Pulmonary artery endothelial cell (primary cell): ENCODE data around the gene MORF4L2. TPM values are rescaled to one million over a fixed set of nuclear protein-coding genes. Genes with fewer than 3 reads are reported as not detected.
"Not testable (repeated sequence)": the region's sequence is repeated elsewhere in the genome, so short reads cannot be mapped to it uniquely, and the experiment has no call there.

ENCODE experiments used
- DNase-seq: peaks from one replicate; pipeline ENCODE4 v3.0.0-alpha.2; 2011; ENCODE audit warnings: low read depth, low spot score
- total RNA-seq: library from RNA; depleted of rRNA; stranded (reverse); fragments of >200 nt; gene quantifications from 2 replicates; pipeline ENCODE4 v1.2.3, GENCODE V29; 2014

The MORF4L2 gene
- total RNA-seq, 1 donor from 2014 or later: 583 TPM

DNA sequence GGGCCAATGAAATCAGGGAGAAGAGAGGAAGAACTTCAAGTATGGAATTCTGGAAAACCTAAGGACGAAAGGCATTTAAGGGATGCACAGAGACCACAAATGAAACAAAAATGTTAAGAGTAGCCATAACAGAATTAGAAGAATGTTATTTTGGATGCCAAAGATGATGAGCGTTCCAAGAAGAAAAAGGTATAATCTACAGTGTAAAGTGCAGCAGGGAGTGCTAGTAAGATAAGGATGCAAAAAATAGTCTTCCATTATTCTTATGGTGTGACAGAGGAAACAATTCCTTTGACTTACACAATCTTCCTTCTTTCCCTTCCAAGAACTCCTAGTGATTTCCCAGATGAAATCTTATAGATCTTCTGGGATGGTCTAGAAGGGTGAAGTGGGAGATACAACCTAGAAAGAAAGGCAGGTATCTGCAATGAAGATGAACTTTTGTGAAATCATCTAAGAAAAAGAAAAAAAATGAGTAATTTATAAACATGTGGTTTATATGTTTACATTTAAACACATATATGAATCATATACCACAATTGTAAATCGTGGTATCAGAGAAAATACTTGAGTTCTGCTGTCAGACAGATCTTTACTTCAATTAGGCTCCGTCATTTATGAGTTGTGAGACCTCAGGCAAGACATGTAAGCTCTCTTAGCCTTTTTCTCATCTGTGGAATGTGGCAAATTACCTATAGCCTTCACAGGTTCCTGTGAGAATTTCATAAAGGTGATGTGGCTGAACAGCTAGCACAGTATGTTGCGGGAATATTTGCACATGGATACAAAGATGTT lies 8.1 kb downstream of the MORF4L2 start:
- DNase-seq: no peak

DNA sequence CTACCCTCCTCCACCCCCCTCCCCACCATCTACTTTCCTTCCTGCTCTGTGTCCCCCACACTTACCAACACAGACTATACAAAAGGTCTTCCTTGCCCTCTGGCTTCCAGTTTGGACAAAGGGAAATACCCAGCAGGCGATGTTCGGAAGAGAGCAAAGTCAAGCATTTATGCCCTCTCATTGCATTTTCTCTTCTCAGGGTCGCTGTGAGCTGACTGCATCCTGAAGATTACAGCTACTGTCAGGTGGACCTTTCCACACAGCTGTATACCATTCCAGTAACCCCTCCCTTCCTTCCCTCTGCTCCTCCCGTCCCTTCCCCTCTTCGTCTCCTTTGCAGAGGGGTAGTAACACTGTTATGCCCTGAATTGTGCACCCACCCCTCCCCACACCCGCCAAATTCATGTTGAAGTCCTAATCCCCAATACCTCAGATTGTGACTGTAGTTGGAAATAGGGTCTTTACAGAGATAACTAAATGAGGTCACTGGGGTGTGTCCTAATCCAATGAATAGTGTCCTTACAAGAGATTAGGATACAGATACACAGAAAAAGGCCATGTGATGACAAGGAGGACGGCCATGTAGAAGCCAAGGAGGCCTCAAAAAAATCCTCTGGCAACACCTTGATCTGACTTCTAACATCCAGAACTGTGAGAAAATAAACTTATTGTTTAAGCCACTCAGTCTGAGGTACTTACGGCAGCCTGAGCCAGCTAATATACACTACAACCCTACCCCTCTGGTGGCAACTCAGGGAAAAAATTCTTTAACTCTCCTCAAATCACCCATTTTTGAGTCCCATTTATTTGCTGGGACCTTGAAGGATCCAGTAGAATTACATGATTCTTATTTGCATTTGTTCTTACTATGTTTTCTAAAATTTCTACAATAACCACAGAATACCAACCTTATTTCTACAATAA lies 11.7 kb downstream of the MORF4L2 start:
- no peak for DNase-seq

DNA sequence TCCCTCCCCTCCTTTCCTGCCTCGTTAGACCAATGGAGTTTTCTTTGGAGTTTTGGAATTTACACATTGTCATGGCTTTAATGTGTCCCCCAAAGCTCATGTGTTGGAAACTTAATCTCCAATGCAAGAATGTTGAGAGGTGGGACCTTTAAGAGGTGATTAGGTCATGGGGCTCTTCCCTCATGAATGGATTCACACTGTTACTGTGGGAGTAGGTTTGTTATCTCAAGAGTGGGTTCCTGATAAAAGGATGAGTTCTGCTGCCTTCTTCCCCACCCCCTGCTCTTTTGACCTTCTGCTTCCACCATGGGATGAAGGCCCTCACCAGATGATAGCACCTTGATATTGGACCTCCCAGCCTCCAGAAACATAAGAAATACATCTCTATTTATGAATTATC lies 16.8 kb downstream of the MORF4L2 start:
- no peak for DNase-seq

DNA sequence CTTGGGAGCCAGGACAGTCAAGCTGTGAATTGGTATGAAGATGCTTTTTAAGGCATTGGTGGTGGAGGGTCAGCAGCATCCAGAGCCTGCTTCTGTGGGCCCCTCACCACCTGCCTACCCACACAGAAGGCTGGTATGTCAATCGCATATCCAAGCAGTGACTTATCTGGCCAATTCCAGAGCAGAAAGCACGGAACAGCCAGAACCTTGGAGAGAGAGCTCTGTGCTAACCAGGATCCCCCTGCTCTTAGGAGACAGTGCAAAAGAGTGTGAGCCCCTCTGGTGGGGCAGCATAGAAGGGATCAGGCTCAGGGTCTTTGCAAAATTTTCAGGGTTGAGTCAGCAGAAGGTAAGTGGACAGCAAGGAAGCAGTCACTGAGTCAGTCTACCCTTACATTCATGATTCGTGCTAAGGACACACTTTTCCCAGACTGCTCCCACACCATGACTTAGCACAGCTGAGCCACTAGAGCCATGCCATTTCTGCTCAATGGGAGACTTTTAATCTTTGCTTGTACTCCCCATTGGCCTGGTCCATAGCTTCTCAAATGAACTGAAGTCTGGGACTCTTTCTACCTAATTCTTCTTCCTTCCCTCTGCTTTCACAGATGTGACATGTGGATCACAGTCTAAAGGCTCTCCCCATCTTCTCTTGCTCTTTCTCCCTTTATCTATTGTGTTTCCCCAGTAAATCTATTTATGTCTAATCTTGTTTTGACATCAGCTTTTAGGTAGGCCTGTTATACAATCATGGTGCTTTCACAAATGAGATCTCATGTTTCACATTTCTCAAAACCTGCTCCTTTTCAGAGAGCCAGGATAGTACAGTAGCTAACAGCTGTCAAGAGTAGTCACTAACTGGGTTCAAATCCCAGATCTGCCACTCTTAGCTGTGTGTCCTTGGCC lies 20.0 kb downstream of the MORF4L2 start:
- no peak for DNase-seq

DNA sequence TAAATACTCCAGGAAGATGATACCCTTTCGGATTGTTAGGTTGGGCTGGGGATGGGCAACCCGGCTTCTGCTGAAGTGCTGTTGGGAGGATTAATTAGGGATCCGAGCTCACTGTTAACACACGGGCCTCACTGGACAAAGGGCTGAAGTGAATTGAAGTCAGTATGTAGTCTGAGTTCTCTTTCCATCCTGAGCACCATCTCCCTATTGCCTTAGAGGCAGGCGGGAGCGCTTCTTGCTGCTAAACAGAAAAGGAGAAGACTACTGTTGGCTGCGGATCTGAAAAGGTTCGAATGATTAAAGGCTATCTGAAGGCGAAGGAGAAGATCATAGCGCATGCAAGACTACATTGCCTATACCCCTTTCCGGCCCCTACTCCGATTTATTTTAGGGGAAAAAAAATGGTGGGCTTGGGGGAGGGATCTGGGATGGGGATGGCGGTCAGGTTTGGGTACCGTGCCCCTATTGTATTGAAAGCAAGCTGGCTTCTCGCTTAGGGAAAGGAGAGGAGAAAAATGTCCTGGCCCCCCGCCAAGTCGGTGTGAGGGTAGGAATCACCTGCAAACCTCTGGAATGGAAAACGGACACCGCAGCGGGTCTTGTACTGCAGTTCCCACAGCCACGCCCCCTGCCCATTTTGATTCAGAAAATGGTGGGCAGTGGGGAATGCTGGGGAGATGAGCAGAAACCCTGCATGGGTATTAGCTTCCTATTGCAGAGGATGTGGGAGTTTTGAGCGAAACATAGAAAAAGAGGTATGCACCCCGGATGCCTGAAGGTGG lies 22.3 kb downstream of the MORF4L2 start:
- DNase-seq: no peak

DNA sequence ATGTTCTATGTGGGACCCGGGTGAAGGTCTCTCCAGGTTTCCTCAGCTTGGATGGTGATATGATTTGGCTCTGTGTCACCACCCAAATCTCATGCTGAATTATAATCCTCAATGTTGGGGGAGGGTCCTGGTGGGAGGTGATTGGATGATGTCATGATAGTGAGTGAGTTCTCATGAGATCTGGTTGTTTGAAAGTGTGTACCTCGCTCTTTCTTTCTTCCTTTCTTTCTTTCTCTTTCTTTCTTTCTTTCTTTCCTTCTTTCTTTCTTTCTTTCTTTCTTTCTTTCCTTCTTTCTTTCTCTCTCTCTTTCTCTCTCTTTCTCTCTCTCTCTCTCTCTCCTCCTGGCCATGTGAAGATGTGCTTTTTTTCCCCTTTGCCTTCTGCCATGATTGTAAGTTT lies 27.0 kb downstream of the MORF4L2 start:
- DNase-seq: not testable (repeated sequence)

DNA sequence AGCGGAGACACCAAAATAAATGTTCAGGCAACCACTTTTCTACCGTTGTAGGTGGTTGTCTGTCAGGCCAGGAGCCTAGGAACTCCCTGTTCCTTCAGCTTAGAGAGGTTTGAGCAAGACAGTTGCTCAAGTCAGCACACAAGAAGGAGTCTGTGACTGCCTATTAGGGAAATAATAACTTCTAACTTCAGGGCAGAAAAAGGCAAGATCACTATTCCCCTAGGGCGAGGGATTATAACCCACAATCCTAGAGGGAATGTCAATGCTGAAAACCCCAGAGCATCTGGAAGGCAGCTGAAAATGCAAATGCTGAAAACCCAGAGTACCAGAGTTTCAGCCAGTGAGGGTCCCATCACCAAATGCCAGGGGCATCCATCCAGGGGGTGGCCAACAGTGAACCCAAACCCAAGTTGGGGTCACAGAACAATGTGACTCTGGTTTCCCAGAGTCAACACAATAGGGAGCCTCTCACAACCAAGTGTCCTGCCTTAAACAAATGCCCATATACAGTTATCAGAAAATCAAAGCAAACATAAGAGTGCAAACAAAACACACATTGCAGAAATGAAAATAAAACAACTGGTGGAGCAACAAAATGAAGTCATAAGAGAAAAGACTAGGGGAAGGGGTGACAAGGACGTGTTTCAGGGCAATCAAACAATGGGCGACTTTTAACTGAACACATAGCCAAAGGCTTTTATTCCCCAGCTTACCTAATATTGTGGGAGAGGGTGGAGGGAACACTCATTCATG lies 27.6 kb downstream of the MORF4L2 start:
- no peak for DNase-seq

DNA sequence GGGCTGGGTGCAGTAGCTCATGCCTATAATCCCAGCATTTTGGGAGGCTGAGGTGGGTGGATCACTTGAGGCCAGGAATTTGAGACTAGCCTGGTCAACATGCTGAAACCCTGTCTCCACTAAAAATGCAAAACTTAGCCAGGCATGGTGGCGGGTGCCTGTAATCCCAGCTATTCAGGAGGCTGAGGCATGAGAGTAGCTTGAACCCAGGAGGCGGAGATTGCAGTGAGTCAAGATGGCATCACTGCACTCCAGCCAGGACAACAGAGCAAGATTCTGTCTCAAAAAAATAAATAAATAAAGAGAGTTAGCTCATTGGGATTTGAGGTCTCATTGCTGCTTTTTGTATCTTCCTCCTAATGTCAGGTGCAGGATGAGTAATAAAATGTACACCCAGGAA lies 29.4 kb downstream of the MORF4L2 start:
- DNase-seq: not testable (repeated sequence)

DNA sequence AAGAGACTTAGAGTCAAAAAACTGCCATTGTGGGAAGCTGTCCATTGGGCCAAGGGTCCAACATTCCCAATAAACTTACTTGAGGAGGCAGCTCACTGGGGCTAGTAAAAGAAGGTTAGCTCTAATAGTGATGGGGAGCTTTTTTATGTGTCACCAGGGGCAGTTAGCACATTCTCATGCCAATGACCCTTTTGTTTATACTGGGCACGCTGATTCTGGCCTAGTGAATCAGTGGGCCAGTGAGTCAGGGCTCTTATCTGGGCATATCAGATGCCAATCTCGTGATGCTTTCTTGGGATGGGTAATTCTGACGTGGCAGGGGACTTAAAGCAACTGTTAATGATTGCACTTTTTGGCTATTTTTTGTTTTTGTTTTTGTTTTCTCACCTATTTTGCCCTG lies 29.9 kb downstream of the MORF4L2 start:
- peak; percentile 19 for DNase-seq

DNA sequence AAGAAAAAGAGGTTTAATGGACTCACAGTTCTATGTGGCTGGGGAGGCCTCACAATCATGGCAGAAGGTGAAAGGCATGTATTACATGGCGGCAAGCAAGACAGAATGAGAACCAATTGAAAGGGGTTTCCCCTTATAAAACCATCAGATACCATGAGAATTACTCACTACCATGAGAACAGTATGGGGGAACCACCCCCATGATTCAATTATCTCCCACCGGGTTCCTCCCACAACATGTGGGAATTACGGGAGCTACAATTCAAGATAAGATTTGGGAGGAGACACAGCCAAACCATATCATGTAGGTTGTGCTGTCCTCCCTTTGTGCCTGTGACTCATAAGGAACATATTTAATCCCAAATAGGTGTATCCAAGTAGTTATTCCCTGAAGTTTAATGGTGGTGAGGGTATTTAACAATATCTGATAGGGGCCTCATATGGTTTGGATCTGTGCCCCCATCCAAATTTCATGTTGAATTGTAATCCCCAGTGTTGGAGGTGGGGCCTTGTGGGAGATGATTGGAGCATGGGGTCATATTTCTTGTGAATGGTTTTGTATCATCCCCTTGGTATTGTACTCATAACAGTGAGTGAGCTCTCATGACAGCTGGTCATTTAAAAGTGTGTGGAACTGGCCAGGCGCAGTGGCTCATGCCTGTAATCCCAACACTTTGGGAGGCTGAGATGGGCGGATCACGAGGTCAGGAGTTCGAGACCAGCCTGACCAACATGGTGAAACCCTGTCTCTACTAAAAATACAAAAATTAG lies 31.1 kb downstream of the MORF4L2 start:
- DNase-seq: not testable (repeated sequence)

DNA sequence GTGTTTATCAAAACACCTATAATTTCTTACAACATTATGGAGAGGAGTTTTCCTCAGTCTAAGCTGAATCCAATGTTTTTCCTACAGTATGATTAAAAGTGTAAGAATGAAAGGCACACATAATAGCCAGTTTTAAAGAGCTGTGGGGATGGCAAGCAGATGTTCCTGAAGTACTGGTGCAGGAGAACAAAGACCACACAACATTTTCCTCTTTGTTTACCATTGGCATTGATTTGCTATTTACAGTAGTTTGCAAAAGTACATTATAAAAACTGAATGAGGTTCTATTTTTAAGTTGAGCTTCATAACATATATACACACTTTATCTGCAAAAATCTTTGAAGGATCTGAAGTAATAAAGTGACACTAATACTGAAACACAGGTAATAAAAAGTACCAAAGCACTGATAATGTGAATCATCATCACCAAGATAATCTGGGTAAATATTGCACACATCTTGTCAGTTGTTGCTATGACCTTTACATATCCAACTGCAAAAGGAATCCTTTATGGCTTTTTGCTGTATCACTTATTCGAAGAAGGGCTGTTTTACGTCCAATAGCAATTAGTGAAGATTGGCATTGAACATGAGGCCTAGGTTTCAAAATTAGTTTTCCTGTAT lies 35.2 kb downstream of the MORF4L2 start:
- no peak for DNase-seq

DNA sequence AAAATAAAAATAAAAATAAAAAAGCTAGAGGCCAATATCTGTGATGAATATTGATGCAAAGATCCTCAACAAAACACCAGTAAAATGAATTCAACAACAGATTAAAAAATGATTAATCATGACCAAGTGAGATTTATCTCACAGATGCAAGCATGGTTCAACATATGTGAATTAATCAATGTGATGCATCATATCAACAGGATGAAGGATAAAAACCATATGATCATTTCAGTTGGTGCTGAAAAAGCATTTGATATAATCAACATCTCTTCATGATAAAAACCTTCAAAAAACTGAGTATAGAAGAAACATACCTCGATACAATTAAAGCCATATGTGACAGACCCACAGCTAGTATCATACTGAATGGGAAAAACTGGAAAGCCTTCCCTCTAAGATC lies 38.9 kb downstream of the MORF4L2 start:
- DNase-seq: no peak

DNA sequence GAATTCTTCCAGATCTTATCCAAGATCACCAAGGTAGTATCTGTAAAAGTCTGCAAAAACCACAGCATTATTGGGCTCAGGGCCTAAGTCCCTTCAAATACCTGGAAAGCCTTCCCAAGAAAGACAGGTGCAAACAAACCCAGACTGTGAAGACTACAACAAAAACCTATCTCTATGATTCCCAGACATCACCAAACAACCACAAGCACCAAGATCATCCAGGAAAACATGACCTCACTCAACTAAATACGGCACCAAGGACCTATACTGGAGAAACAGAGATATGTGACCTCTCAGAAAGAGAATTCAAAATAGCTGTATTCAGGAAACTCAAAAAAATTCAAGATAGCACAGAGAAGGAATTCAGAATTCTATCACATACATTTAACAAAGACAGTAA lies 42.4 kb downstream of the MORF4L2 start:
- no peak for DNase-seq

DNA sequence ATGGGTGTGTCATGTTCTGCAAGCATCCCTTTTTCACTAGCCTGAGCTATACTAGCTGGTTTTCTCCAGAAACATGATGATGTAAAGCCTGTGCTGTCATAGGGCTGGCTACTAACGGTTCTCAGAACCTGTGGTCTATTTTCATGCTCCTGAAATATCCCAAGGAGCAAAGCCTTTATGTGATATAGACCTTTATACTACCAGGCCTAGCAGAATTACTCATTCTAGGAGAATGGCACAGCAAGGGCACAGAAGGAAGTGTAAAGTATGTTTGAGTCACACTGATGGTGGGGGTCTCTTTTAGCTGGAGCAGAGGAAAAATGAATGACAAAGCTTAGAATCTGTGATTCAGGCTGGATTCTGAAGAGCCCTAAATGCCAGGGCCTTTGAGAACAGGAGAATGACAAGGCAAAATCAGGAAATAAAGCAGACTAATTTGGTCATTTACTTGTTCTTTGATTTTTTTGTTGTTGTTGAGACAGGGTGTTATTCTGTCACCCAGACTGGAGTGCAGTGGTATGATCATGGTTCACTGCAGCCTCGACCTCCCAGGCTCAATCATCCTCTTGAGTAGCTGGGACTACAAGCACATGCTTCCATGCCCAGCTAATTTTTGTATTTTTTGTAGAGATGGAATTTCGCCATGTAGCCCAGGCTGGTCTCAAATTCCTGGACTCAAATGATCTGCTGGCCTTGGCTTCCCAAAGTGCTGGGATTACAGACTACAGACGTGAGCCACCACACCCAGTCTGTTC lies 45.9 kb downstream of the MORF4L2 start:
- DNase-seq: no peak

DNA sequence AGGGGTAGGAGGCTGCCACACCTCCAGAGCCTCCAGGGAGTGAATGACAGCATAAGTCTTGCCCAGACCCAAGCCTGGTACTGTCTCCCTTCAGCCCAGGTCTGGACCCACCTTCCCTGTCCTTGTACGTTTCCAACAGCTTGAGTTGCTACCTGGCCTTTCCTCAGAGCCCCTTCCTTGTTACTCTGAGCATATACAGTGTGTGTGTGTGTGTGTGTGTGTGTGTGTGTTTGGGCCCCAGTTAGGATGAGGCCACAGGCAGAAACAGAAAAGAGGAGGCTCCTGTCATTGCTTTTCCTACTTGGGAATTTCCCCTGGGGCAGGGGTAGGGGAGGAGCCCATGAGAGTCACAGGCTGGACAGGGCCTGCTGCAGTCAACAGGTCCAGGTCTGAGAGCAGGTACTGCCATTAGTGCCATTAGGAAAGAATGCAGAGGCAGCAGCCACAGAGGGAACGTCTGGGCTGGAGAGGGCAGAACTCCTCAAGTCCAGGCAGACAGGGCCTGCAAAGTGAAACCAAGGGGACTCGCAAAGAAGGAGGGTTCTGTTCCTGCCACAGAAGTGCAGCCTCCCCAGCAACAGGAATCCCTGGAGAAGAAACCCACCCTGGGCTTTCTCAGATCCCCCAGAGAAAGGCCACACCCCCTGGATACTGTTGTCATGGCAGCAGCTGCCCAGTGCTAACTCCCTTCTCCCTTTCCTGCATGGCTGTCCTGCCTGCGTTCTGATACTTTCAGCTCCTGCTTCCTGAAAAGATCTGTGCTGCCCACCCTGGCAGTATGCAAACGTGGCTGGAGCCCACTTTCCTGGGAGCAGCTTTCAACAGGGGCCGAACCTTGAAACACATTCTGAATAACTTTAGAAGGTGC lies 47.8 kb downstream of the MORF4L2 start:
- DNase-seq: not testable (repeated sequence)

DNA sequence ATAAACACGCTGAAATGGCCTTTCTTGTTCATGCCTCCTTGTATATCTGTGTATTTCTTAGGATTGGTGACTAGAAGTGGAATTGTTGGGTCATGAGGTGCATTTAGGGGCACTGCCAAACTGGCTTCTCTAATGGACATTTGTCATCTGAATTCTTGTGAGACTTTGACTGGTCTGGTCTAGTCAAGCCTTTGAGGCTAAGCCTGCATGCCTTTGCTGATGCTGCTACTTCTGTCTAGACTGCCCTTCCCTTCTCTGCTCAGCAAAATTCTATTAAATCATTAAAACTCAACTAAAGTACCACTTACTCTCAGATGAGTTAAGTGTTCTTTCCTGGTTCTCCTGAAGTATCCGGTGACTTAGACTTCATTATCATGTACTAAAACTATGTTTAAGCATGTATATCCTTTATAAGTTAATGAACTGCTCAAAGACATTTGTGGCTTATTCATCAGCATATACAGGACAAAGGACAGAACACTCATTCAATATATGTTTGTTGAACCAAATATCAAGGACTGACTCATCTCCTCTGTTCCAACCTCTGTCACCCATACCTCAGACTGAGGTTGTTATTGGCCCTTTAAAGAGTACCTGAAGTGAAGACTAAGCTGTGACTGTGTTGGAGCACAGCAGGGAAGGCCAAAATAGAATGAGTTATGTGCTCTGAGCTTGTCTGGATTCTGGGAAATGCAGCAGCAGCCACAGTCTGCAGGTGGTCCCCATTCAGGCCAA lies 48.7 kb downstream of the MORF4L2 start:
- no peak for DNase-seq
